ENCODE data around the gene PTPRM. TPM values are rescaled to one million over a fixed set of nuclear protein-coding genes. Genes with fewer than 3 reads are reported as not detected.

The PTPRM gene
- total RNA-seq, 1 experiment from 2014 or later: 45.6 TPM

DNA sequence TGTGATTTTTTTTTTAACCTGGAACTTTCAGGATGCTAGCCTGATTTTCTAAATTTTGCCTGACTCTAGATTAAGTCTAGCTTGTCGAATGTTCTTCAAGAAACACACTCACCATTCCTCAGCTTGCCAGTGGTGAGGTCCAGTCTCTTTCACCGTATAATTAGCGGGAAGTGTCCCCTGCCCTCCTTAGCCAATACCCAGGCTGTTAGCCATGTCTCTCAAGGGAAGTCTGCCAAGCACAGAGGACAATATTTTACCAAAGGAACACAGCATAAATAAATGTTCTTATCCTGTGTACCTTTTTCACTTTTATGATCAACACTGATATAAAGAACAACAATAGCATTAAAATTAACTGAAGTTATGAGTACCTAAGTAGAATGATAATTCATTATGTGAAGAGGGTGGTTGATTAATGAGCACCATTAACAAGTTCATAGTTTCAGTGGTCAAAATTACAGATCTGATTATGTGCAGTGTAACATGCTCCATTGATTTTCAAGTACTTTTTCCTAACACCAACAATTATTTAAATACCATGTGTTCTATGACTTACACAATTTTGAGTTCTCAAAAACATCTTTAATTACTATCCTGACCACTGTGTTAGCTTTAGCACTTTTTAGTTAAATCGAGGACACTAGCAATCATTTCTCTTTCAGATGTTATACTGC, 596.3 kb downstream of the PTPRM start:
- no peaks in the 10 kb centered on the region for H3K9me3 ChIP-seq (ENCODE audit: low read length)
- H4K20me1 ChIP-seq (ENCODE audit: low read length): no peaks in the 10 kb centered on the region
- no peaks in the 10 kb centered on the region for H3K36me3 ChIP-seq (ENCODE audit: low read depth, low read length)
- H3K27me3 ChIP-seq (ENCODE audit: low read length): no peaks in the 10 kb centered on the region
- no peak for DNase-seq
- POLR2A ChIA-PET (ENCODE audit: unreplicated experiment): interaction anchor here (0.6 kb wide), 1 partner anchor 14 kb away, joined by 4 read pairs; no protein-coding TSS in a partner anchor
- no peak overlapping the region for H3K9ac ChIP-seq (ENCODE audit: low read length)
- no peak for TF ChIP-seq EZH2phosphoT487 (IDR thresholded peaks at IDR 0.05; ENCODE audit: borderline replicate concordance, low read length)
- TF ChIP-seq, protein P1, sequence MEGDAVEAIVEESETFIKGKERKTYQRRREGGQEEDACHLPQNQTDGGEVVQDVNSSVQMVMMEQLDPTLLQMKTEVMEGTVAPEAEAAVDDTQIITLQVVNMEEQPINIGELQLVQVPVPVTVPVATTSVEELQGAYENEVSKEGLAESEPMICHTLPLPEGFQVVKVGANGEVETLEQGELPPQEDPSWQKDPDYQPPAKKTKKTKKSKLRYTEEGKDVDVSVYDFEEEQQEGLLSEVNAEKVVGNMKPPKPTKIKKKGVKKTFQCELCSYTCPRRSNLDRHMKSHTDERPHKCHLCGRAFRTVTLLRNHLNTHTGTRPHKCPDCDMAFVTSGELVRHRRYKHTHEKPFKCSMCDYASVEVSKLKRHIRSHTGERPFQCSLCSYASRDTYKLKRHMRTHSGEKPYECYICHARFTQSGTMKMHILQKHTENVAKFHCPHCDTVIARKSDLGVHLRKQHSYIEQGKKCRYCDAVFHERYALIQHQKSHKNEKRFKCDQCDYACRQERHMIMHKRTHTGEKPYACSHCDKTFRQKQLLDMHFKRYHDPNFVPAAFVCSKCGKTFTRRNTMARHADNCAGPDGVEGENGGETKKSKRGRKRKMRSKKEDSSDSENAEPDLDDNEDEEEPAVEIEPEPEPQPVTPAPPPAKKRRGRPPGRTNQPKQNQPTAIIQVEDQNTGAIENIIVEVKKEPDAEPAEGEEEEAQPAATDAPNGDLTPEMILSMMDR (conservative IDR thresholded peaks at IDR 0.05; ENCODE audit: low read depth, low read length): no peak
- no peak for TF ChIP-seq EZH2 (IDR thresholded peaks at IDR 0.05; ENCODE audit: low read length, unreplicated experiment)
- H3K4me2 ChIP-seq (ENCODE audit: low read length): no peak overlapping the region
- no peak overlapping the region for H3K27ac ChIP-seq (ENCODE audit: low read length)
- intact Hi-C loops (cut with micrococcal nuclease): no loop called here
- H3F3A ChIP-seq (ENCODE audit: low read length, unreplicated experiment): no peaks in the 10 kb centered on the region
- H2AFZ ChIP-seq (ENCODE audit: low read length): no peak overlapping the region
- no peak for ATAC-seq
- H3K9me2 ChIP-seq (replicated peaks; ENCODE audit: low read length): no peaks in the 10 kb centered on the region
- no peak overlapping the region for H3K4me3 ChIP-seq (ENCODE audit: low read length)
- CTCF ChIA-PET: no interaction called here
- H3K79me2 ChIP-seq (ENCODE audit: low read length): no peaks in the 10 kb centered on the region
- BruUV-seq (replicated peaks): no TSS peak
- no peaks in the 10 kb centered on the region for H3K4me1 ChIP-seq (ENCODE audit: insufficient read depth, low read length)

DNA sequence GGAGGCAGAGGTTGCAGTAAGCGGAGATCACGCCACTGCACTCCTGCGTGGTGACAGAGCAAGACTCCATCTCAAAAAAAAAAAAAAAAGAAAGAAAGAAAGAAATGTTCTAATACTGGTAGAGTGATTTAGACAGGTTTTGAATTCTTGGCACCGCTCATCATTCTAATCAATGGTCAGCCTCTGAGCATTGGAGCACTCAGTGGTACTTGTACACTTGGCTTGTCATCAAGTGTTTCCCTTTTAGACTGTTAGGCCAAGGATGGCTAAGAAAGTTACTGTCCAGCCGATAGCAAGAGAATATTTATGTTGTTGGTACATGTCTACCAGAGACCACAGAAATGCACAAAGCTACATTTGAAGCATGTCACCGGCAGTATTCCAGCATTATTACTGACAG, 598.0 kb downstream of the PTPRM start:
- BruUV-seq (replicated peaks): no TSS peak
- TF ChIP-seq EZH2phosphoT487 (IDR thresholded peaks at IDR 0.05; ENCODE audit: borderline replicate concordance, low read length) (no peak), EZH2 (IDR thresholded peaks at IDR 0.05; ENCODE audit: low read length, unreplicated experiment) (no peak)
- TF ChIP-seq, protein P1 (conservative IDR thresholded peaks at IDR 0.05; ENCODE audit: low read depth, low read length): no peak
- Histone ChIP-seq H3K9me3 (ENCODE audit: low read length) (no peaks in the 10 kb centered on the region), H3K36me3 (ENCODE audit: low read depth, low read length) (no peaks in the 10 kb centered on the region), H3K27ac (ENCODE audit: low read length) (no peak overlapping the region), H3F3A (ENCODE audit: low read length, unreplicated experiment) (no peaks in the 10 kb centered on the region), H3K9me2 (replicated peaks; ENCODE audit: low read length) (no peaks in the 10 kb centered on the region), H2AFZ (ENCODE audit: low read length) (no peak overlapping the region), H3K4me3 (ENCODE audit: low read length) (no peak overlapping the region), H3K4me1 (ENCODE audit: insufficient read depth, low read length) (no peaks in the 10 kb centered on the region), H3K9ac (ENCODE audit: low read length) (no peak overlapping the region), H4K20me1 (ENCODE audit: low read length) (no peaks in the 10 kb centered on the region), H3K79me2 (ENCODE audit: low read length) (no peaks in the 10 kb centered on the region), H3K4me2 (ENCODE audit: low read length) (no peak overlapping the region), H3K27me3 (ENCODE audit: low read length) (no peaks in the 10 kb centered on the region)
- ATAC-seq: no peak
- no peak for DNase-seq
- intact Hi-C loops (cut with micrococcal nuclease): no loop called here
- CTCF ChIA-PET: no interaction called here
- POLR2A ChIA-PET (ENCODE audit: unreplicated experiment): interaction anchor here (0.6 kb wide), 1 partner anchor 1516 kb away, joined by 3 read pairs; no protein-coding TSS in a partner anchor

DNA sequence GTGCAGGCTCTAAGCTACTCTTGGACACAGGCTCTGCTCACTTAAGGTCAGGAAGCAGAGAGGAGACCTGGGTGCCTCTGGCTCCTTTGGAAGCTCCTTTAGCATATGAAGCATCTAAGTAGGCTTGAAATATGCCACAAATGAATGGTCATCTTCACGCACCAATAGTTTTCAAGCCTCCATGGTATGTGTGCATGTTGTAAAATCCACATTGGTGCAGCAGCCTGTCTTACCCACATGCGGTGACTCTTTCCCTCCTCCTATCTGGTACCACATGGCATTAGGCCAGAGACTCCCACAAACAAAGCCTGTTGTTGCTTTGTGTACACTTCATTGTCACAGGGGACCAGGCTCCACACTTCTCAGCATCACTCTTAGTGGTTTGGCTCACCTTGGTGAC, 599.9 kb downstream of the PTPRM start:
- no peak overlapping the region for H3K9ac ChIP-seq (ENCODE audit: low read length)
- no peak overlapping the region for H3K4me3 ChIP-seq (ENCODE audit: low read length)
- no peaks in the 10 kb centered on the region for H3K4me1 ChIP-seq (ENCODE audit: insufficient read depth, low read length)
- H3K27me3 ChIP-seq (ENCODE audit: low read length): no peaks in the 10 kb centered on the region
- ATAC-seq (no peak), DNase-seq (no peak)
- ChIA-PET POLR2A (ENCODE audit: unreplicated experiment) (no interaction called here), CTCF (no interaction called here)
- H3K27ac ChIP-seq (ENCODE audit: low read length): no peak overlapping the region
- H3K79me2 ChIP-seq (ENCODE audit: low read length): no peaks in the 10 kb centered on the region
- no peak overlapping the region for H2AFZ ChIP-seq (ENCODE audit: low read length)
- H3K9me3 ChIP-seq (ENCODE audit: low read length): no peaks in the 10 kb centered on the region
- H3K4me2 ChIP-seq (ENCODE audit: low read length): no peak overlapping the region
- no TSS peak for BruUV-seq (replicated peaks)
- intact Hi-C loops (cut with micrococcal nuclease): no loop called here
- H3F3A ChIP-seq (ENCODE audit: low read length, unreplicated experiment): no peaks in the 10 kb centered on the region
- no peaks in the 10 kb centered on the region for H3K9me2 ChIP-seq (replicated peaks; ENCODE audit: low read length)
- no peaks in the 10 kb centered on the region for H3K36me3 ChIP-seq (ENCODE audit: low read depth, low read length)
- H4K20me1 ChIP-seq (ENCODE audit: low read length): no peaks in the 10 kb centered on the region
- TF ChIP-seq EZH2 (IDR thresholded peaks at IDR 0.05; ENCODE audit: low read length, unreplicated experiment) (no peak), EZH2phosphoT487 (IDR thresholded peaks at IDR 0.05; ENCODE audit: borderline replicate concordance, low read length) (no peak)
- TF ChIP-seq, protein P1 (conservative IDR thresholded peaks at IDR 0.05; ENCODE audit: low read depth, low read length): no peak
